Stimulated activated CD4-positive, alpha-beta T cell treated with anti-CD3 and anti-CD28 coated beads, Interleukin-1b, Interleukin-23, amount 100 ng/mL, for 4 hours (primary cell): ENCODE measurements around the gene CTCF.
"Not testable (repeated sequence)": the region's sequence is repeated elsewhere in the genome, so short reads cannot be mapped to it uniquely, and the experiment has no call there.

ENCODE experiments used
- DNase-seq, 2 donors: peaks; one replicate each; pipeline ENCODE4 v3.0.0-alpha.2; 2020; ENCODE audit warnings: low read depth in 2 of 2

CTCF gene

DNA sequence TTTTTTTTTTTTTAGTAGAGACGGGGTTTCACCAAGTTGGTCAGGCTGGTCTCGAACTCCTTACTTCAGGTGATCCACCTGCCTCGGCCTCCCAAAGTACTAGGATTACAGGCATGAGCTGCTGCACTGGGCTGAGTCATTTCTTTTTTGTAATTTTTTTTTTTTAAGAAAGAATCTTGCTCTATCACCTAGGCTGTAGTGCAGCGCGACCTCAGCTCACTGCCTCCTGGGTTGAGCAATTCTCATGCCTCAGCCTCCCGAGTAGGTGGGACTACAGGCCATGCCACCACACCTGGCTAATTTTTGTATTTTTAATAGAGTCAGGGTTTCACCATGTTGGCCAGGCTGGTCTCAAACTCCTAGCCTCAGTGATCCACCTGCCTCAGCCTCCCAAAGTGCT lies 28.3 kb upstream of the CTCF start:
- not testable (repeated sequence) for DNase-seq

DNA sequence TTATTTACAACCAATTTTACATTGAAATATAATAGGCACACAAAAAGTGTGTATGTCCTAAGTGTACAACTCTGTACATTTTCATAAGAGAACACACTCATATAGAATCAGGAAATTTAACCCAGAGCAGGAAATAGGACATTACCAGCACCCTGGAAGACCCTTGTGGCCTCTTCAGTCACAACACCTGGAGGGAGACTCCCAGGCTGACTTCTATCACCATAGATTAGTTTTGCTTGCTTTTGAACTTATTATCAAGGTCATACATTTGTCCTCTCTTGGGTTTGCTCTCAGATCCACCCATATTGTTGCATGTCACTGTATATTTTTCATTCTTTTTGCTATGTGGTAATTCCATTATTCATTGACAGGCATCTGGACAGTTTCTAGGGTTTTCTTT lies 27.9 kb upstream of the CTCF start:
- DNase-seq, result no peak

DNA sequence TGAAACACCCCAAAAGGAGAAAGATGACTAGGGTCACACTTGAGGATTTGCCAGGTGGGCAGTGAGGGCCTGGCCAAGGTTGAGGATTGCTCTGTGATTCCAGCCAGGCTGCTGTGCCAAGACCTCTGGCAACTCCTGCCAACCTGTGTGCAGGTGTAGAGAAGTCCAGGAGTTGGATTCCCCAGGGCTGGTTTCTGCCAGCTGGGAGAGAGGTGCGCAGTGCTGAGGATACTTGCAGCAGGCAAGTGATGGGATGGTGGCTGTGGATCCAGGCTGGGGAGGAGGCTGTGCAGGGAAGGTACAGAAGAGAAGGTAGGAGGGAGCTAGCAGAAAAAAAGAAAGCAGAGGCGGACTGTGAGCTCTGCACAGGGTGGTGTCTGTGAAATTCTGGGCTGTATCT lies 27.1 kb upstream of the CTCF start:
- no peak for DNase-seq

DNA sequence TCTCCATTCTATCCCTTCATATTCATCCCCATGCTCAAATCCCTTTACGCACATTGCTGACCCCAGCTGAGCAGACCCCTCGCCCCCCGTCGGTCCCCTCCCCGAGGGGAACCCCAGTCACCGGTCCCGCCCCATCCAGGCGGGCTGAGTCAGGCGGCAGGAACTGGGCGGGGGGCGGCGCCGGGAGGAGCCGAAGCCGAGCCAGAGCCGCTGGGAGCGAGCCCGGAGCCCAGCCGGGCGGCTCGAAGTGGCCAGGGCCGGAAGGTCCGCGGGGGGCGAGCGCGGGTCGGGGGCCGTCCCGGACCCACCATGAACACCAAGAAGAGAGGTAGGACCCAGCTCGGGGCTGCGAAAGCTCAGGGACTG lies 25.1 kb upstream of the CTCF start:
- DNase-seq, result peak in 1 of 2 donors; percentile 55

DNA sequence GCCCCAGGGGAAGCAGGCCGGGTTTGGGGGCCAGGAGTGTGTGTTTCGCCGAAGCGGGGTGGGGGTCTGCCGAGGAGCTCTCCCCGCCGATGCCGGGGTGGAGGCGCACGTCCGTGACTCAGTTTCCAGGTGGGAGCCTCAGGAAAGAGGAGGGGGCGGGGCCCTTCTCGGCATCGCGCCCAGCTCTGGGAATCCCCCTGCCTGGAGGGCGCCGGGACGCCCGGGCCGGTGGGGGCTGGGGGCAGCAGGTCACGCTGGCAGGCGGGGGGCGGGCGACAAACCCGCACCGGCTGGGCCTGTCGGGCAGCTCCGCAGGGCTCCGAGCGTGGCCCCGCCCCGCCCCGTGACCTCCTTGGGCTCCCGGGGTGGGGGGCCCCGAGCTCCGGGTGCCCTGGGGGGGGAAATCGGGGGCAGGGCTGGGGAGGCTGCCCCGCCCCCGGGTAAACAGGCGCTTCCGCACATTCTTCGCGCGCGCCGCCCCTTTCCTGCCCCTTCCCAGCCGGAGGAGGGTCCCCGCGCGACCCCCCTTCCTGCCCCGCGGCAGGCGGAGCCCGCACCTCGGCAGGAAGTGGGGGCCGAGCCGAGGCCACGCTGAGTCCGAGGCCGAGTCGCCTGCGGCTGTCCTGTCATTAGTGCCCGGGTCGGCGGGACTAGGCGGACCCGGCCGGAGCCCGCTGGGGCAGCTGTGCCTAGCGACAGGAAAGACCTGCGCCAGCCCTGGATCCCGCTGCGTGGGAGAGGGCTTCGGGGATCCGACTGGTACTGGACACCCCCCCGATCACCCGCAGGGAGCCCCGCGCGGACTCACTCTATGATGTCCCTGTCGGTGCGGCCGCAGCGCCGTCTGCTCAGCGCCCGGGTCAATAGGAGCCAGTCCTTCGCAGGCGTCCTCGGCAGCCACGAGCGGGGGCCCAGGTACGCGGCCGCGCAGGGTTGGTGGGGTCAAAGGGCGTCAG lies 24.4 kb upstream of the CTCF start:
- DNase-seq, result peak in 1 of 2 donors; percentile 51

DNA sequence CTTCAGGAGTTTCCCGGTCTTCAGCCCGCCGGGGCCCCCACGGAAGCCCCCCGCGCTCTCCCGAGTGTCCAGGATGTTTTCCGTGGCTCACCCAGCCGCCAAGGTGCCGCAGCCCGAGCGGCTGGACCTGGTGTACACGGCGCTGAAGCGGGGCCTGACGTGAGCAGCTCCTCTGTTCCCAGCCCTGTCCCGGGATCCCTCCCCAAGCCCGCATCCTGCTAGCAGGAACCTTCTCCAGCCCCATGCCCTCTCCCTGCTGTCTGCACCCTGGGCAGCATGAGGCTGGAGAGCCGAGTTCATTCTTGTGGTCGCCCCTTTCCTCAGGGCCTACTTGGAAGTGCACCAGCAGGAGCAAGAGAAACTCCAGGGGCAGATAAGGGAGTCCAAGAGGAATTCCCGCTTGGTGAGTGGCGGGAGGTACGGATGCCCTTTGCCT lies 23.6 kb upstream of the CTCF start:
- no peak for DNase-seq

DNA sequence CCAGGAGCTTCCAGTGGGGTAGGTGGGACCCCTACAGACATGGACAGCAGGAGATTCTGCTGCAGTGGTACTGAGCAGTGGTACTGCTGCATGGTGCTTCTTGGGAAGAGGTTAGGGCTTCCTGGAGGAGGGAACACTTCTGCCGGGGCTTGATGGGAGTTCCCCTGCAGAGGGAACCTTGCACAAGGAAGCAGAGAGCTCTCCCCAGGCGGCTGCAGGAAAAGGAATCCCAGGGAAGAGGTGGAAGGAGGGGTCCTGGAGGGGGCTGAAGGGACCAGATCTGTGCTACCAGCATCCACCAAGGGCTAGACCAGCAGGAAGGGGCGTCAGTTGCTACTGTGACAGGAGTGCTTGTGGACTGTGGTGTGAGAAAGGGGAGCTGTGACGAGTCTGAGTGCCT lies 23.1 kb upstream of the CTCF start:
- DNase-seq, result no peak

DNA sequence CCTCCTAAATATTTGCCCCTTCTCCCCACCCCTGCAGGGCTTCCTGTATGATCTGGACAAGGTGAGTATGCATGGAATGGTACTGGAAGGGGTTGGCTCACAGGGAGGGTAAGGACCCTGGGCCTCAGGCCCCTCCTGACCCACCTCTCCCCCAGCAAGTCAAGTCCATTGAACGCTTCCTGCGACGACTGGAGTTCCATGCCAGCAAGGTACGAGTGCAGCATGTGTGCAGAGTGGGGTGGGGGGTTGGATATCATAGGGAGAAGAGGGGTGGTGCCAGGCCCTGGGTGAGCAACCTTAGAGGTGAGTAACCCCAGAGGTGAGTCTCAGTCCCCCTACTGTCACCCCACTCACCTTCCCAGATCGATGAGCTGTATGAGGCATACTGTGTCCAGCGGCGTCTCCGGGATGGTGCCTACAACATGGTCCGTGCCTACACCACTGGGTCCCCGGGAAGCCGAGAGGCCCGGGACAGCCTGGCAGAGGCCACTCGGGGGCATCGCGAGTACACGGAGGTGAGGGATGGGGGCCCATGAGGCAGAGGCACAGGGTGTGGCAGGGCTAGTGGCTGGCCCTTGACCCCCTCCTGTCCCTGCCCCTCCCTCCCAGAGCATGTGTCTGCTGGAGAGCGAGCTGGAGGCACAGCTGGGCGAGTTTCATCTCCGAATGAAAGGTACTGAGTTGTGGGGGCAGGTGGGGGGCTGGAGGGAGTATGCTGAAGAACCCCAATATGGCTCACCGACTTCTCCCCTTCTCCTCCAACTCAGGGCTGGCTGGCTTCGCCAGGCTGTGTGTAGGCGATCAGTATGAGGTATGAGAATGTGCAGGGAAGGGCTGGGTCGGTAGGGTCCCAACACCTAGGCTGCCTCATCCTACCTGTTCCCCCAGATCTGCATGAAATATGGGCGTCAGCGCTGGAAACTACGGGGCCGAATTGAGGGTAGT lies 22.4 kb upstream of the CTCF start:
- DNase-seq, result no peak

DNA sequence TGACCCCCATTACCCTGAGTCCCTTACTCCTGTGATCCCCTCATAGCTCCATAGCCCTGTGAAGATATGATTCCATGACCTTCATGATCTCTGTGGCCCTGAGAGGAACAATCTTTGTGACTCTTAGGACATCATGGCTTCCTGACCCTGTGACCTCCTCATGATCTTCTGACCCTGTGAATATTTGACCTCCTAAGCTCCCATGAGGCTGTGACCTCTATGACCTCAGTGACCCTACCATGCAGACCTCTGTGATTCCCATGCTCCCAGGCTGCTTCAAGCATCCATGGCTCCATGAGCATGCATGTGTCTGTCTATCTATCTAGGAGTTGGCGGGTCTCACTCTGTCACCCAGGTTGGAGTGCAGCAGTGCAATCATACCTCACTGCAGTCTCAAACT lies 21.6 kb upstream of the CTCF start:
- DNase-seq, result no peak

DNA sequence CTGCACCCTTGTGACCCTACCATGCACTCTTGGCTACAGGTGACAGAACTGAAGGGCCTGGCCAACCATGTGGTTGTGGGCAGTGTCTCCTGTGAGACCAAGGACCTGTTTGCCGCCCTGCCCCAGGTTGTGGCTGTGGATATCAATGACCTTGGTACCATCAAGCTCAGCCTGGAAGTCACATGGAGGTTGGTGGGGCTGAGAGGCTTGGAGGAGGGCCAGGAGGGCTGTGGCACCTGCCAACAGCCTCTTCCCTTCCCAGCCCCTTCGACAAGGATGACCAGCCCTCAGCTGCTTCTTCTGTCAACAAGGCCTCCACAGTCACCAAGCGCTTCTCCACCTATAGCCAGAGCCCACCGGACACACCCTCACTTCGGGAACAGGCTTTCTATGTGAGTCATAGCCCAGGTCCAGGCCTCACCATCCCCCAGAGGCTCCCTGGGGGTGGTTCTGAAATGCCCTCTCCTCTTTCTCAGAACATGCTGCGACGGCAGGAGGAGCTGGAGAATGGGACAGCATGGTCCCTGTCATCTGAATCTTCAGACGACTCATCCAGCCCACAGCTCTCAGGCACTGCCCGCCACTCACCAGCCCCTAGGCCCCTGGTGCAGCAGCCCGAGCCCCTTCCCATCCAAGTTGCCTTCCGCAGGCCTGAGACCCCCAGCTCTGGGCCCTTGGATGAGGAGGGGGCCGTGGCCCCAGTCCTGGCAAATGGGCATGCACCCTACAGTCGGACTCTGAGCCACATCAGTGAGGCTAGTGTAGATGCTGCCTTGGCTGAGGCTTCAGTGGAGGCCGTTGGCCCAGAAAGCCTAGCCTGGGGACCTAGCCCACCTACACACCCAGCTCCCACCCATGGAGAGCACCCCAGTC lies 20.7 kb upstream of the CTCF start:
- DNase-seq, result no peak

DNA sequence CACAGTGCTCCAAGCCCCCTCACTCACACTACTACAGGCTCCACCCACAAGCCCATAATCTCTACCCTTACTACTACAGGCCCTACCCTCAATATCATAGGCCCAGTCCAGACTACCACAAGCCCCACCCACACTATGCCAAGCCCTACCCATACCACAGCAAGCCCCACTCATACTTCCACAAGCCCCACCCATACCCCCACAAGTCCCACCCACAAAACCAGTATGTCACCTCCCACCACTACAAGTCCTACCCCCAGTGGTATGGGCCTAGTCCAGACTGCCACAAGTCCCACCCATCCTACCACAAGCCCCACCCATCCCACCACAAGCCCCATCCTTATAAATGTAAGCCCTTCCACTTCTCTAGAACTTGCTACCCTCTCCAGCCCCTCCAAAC lies 19.9 kb upstream of the CTCF start:
- DNase-seq, result peak in 1 of 2 donors; percentile 31

DNA sequence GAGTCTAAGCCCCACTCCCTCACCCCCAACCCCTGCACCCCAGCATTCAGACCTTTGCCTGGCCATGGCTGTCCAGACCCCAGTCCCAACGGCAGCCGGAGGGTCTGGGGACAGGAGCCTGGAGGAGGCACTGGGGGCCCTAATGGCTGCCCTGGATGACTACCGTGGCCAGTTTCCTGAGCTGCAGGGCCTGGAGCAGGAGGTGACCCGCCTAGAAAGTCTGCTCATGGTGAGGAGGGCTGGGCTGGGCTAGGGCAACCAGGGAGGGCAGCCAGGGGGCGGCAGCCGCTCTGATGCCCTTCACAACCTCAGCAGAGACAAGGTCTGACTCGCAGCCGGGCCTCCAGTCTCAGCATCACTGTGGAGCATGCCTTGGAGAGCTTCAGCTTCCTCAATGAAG lies 19.3 kb upstream of the CTCF start:
- no peak for DNase-seq

DNA sequence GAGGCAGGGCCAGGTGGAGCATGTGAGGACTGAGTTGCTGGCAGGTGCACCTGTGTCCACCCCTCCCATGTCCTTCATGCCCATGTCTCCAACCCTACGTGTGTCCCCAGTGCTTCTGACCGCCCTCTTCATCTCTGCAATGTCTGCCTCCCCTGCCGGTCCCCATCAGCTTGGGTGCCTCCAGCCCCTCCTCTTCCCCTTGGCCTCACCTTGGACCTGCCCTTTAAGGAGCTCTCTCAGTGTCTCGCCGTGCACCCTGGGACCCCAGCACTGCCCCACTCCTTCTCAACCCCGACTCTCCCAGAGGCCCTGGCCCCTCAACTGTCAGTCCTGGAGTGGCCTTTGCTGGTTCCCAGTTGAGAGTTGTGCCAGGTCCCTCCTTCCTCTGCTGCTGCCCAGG lies 18.7 kb upstream of the CTCF start:
- DNase-seq, result no peak

DNA sequence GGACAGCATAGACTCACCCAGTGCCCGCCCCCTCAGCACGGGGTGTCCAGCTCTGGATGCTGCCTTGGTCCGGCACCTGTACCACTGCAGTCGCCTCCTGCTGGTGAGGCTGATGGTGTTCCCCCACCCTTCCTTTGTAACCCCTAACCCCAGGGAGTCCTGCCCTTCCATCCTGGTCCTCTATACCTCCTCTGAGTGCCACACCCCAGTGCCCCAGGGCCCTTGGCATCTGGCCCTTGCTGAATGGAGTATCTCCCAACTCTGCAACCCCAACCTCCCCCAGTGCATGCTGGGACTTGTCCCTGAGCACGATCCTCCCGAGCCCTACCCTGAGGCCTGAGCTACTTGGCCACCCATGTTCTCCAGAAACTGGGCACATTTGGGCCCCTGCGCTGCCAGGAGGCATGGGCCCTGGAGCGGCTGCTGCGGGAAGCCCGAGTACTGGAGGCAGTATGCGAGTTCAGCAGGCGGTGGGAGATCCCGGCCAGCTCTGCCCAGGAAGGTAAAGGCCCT lies 17.9 kb upstream of the CTCF start:
- no peak for DNase-seq

DNA sequence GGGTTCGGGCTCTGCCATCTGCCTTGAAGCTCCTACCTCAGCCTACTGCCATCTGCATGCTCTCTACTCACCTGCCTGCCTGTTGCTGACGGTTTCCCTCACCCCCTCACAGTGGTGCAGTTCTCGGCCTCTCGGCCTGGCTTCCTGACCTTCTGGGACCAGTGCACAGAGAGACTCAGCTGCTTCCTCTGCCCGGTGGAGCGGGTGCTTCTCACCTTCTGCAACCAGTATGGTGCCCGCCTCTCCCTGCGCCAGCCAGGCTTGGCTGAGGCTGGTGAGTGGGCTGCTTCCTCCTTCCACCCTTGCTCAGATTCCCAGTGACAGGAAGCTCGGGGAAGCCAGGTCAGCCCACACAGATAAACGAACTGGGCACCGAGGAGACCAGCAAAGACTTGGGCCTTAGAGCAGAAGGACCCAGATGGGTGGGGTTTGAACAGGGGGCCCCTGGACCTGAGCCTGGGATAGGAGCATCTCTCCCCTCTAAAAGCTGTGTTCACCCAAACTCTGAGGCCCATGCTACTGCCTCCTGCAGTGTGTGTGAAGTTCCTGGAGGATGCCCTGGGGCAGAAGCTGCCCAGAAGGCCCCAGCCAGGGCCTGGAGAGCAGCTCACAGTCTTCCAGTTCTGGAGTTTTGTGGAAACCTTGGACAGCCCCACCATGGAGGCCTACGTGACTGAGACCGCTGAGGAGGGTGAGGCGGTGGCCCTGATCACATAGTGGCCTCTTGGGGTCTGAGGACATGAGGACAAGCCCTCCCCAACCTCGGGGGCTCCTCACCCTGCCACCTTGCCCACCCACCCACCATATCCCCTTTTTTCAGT lies 17.3 kb upstream of the CTCF start:
- DNase-seq, result no peak

DNA sequence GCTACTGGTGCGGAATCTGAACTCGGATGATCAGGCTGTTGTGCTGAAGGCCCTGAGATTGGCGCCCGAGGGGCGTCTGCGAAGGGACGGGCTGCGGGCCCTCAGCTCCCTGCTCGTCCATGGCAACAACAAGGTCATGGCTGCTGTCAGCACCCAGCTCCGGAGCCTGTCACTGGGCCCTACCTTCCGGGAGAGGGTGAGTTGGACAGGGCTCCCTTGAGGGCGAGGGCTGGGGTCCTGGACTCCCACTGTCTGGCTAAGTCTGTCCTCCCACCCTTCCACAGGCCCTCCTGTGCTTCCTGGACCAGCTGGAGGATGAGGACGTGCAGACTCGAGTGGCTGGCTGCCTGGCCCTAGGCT lies 16.7 kb upstream of the CTCF start:
- no peak for DNase-seq

DNA sequence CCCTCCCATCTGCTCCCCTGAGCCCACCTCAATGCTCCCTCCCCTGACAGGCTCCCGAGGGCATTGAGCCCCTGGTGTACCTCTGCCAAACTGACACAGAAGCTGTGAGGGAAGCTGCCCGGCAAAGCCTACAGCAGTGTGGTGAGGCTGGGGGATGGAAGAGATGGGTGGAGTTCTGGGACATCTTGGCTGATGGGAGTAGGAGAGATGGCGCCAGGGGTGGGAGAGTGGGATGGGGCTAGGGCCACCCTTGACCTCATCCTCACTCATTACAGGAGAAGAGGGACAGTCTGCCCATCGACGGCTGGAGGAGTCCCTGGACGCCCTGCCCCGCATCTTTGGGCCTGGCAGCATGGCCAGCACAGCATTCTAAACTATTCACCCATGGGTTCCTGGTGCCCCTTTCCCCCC lies 16.2 kb upstream of the CTCF start:
- DNase-seq, result no peak

DNA sequence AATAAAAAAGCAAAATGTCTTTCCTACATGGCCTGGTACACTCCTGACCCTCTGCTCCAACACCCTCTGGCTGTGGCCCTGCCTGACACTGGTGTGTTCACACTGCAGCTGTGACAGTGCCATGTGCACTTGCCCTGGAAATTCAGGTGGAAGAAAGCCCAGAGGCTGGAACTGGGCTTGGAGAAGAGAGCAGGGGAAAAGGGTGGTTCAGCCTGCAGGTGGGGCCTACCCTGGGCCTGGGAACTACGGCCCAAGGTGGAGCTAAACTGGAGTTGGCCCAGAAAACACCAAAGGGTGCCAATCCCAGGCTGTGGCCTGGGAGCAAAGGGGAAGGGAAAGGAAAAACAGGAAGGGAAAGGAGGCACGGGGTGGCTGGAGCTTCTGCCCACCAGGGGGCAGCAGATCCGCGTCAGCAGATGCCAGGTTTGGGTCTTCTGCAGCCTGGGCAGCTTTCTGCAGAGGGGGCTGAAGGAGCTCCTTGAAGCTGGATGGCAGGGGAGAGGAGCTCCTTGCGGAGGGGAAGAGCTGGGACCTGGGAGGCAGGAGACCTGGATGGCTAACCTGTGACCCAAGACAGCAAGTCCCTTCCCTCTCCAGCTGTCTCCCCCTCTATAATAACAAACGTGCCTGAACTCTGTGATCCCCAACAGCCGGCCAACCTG lies 15.4 kb upstream of the CTCF start:
- DNase-seq, result peak; percentile 67 to 72

DNA sequence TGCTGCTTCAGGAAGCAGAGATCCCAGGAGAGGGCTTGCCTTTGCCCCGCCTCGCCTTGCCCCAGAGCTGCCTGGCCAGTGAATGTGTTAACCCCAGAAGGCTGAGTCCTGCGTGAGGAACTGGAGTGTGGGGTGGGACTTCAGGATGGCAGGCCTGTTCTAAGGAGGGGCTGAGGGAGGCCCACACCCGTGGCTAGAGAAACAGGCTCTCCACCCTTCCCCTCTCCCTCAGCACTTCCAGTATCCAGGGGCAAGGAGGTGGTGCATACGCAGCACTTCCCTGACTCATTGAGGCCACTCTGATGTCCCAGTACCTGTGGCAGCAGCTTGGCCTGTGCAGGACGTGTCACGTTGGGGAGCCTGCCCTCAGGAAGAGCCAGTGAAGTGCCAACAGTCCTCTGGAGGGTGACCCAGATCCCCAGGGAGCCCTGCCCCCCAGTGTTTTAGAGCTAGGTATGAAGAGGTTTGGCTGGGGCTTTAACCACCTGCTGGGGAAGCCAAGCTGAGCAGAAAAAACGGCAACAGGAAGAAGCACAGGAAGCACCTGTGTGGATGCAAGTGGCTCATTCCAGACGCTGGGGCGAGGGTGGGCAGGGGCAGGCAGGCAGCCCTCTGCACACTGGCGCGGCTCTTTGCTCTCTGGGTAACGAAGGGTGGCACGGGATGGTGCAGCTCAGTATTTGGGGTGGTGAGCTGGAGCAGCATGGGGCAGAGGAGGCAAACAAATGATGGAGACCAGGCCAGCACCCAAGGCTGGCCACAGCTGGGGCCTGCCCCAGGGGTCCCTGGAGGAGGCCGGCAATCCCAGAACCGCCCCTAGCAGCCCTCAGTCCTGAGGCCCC lies 14.7 kb upstream of the CTCF start:
- DNase-seq, result no peak
